ENCODE results near the gene C3orf18.
A peak's percentile ranks its signal among the peaks of the same experiment; 100 is the strongest.
"Not testable (repeated sequence)": the region's sequence is repeated elsewhere in the genome, so short reads cannot be mapped to it uniquely, and the experiment has no call there.

C3orf18 gene

GRCh38 chr3:50519471-50520089, 48.0 kb downstream of the C3orf18 start:
- no peak for TF ChIP-seq CTBP1 (IDR thresholded peaks at IDR 0.05; ENCODE audit: borderline replicate concordance)
- no peak for TF ChIP-seq BHLHE40 (IDR thresholded peaks at IDR 0.05; ENCODE audit: borderline replicate concordance)
- TF ChIP-seq FOXM1 (IDR thresholded peaks at IDR 0.05; ENCODE audit: borderline replicate concordance): no peak
- no peak for TF ChIP-seq NFRKB (IDR thresholded peaks at IDR 0.05)
- no peak for TF ChIP-seq HDGF (IDR thresholded peaks at IDR 0.05; ENCODE audit: borderline replicate concordance)
- ChIA-PET POLR2A (no interaction called here), CTCF (interaction anchor here (0.8 kb wide), 1 partner anchor 32 kb away, joined by 3 read pairs; no protein-coding TSS in a partner anchor)
- DNase-seq (ENCODE audit: extremely low spot score): peak; percentile 81

DNA sequence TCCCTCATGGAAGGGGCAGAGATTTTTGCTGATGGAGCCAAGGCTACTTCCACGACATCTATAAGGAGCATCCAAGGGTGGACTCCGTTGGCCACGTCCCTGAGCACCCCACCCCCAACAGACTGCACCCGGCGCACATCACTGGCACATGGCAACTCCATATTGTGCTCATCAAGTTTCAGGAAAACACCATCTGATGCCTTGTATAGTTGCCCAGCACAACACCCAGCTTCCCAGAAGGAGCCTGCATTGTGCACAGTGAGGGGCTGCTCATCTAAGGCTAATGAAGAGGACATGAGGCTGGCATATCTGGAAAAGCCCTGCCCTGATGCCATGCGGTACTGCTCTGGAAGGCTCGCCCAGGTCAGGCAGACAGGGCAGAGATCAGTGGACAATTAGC, 49.1 kb downstream of the C3orf18 start:
- ChIA-PET CTCF (interaction anchor here (0.8 to 2.2 kb wide), 2 partner anchors 24 to 33 kb away, joined by 3 to 6 read pairs; no protein-coding TSS in a partner anchor), POLR2A (no interaction called here)
- DNase-seq (ENCODE audit: extremely low spot score): no peak
- TF ChIP-seq PKNOX1 (IDR thresholded peaks at IDR 0.05) (no peak), ARNT (IDR thresholded peaks at IDR 0.05) (no peak), LEF1 (IDR thresholded peaks at IDR 0.05; ENCODE audit: borderline replicate concordance) (no peak), FOXM1 (IDR thresholded peaks at IDR 0.05; ENCODE audit: borderline replicate concordance) (no peak), TARDBP (IDR thresholded peaks at IDR 0.05) (no peak), ELF4 (IDR thresholded peaks at IDR 0.05) (no peak), SUZ12 (IDR thresholded peaks at IDR 0.05) (no peak), BHLHE40 (IDR thresholded peaks at IDR 0.05; ENCODE audit: borderline replicate concordance) (no peak), FOXK2 (IDR thresholded peaks at IDR 0.05) (no peak)

DNA sequence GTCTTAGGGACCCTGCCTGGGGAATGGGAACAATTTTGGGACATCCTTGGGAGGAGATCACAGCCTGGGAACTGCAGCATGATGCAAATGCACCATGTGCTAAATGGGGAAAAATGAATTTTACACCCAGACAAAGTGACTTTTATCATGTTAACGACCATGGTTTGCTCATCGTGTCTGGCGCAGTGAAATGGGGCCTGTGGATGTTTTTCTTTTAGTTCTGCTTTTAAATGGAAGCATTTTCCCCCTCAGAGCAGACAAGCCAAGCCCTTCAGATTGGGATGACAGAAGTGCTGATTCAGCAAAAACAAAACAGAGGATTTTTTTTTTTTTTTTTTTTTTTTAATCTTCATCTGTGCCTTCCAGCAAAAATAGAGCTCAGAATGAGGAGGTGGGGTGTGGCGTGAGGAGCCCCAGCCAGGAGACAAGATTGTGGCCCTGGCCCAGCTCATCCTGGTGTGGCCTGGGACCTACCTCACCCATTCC, 49.8 kb downstream of the C3orf18 start:
- POLR2A ChIA-PET: no interaction called here
- TF ChIP-seq FOXM1 (IDR thresholded peaks at IDR 0.05; ENCODE audit: borderline replicate concordance) (no peak), ZNF384 (IDR thresholded peaks at IDR 0.05) (no peak), BHLHE40 (IDR thresholded peaks at IDR 0.05; ENCODE audit: borderline replicate concordance) (no peak), PKNOX1 (IDR thresholded peaks at IDR 0.05) (no peak), L3MBTL2 (conservative IDR thresholded peaks at IDR 0.05) (no peak), HDGF (IDR thresholded peaks at IDR 0.05; ENCODE audit: borderline replicate concordance) (no peak), LEF1 (IDR thresholded peaks at IDR 0.05; ENCODE audit: borderline replicate concordance) (no peak), TARDBP (IDR thresholded peaks at IDR 0.05) (no peak), FOXK2 (IDR thresholded peaks at IDR 0.05) (no peak), ELF4 (IDR thresholded peaks at IDR 0.05) (no peak), ARNT (IDR thresholded peaks at IDR 0.05) (no peak), NFRKB (IDR thresholded peaks at IDR 0.05) (no peak)
- CTCF ChIA-PET: interaction anchor here (0.7 to 2.2 kb wide), 2 partner anchors 24 to 181 kb away, joined by 3 to 6 read pairs; no protein-coding TSS in a partner anchor
- DNase-seq (ENCODE audit: extremely low spot score): no peak

DNA sequence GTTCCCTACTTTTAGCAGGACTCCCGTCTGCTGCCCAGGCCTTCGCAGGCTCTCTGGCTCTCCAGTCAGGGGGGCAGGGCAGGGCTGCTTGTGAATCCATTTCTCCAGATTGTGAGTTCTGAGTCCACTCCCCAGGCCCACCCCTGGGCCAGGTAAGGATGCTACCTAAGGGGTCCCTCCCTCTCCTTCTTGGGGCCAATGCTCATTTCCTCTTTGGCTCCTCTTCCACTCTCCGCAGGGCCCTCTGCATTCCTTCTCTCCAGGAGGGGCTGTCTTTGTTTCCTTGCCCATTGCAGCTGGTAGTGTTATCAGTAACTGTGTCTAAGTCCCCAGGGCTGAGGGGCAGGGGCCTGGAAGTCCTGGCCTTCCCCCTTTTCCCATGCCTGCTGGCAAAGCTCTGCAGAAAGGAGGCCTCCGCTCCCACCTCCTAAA, 51.1 kb downstream of the C3orf18 start:
- CTCF ChIA-PET: interaction anchor here (1.5 kb wide), 1 partner anchor 26 kb away, joined by 9 read pairs; no protein-coding TSS in a partner anchor
- TF ChIP-seq ELF4 (IDR thresholded peaks at IDR 0.05): no peak
- TF ChIP-seq HDGF (IDR thresholded peaks at IDR 0.05; ENCODE audit: borderline replicate concordance): no peak
- TF ChIP-seq ZNF384 (IDR thresholded peaks at IDR 0.05): no peak
- TF ChIP-seq FOXK2 (IDR thresholded peaks at IDR 0.05): no peak
- no peak for TF ChIP-seq FOXA1 (IDR thresholded peaks at IDR 0.05)
- no peak for TF ChIP-seq SUZ12 (IDR thresholded peaks at IDR 0.05)
- POLR2A ChIA-PET: no interaction called here
- no peak for DNase-seq (ENCODE audit: extremely low spot score)

- peak; percentile 45 for DNase-seq (ENCODE audit: extremely low spot score)
- POLR2A ChIA-PET: no interaction called here
- CTCF ChIA-PET: interaction anchor here (1.5 kb wide), 1 partner anchor 27 kb away, joined by 9 read pairs; no protein-coding TSS in a partner anchor
- peak; percentile 86 for TF ChIP-seq PKNOX1 (IDR thresholded peaks at IDR 0.05)
- TF ChIP-seq FOXM1 (IDR thresholded peaks at IDR 0.05; ENCODE audit: borderline replicate concordance): no peak
Observed at GRCh38 chr3:50515565-50516439, 51.7 kb downstream of the C3orf18 start.

DNA sequence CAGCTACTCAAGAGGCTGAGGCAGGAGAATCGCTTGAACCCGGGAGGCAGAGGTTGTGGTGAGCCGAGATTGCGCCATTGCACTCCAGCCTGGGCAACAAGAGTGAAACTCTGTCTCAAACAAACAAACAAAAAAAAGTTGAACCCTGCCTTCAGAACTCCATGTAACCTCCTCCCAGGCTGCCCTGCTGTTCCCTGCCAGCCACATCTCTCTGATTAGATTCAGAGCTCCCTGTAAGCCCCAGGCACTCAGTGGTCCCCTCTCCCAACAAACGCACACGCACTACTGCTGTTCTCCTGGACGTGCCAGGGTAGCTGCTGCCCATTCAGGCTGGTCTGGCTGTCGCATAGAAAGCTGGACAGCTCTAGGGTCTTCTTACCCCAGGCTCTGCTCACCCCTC, 54.6 kb downstream of the C3orf18 start:
- POLR2A ChIA-PET: interaction anchor here (1.4 kb wide), 1 partner anchor 10 kb away, joined by 3 read pairs; no protein-coding TSS in a partner anchor
- DNase-seq (ENCODE audit: extremely low spot score); CTCF ChIA-PET: not testable (repeated sequence)
